NCI-H1105 treated with DMSO at 0.1 percent for 48 hours (cell line): ENCODE results near the gene TBC1D5.
A peak's percentile ranks its signal among the peaks of the same experiment; 100 is the strongest.

Experiments
- DNase-seq: peaks from one replicate; lab custom pipeline; 2025; lab: John Stamatoyannopoulos, UW

The TBC1D5 gene

DNA sequence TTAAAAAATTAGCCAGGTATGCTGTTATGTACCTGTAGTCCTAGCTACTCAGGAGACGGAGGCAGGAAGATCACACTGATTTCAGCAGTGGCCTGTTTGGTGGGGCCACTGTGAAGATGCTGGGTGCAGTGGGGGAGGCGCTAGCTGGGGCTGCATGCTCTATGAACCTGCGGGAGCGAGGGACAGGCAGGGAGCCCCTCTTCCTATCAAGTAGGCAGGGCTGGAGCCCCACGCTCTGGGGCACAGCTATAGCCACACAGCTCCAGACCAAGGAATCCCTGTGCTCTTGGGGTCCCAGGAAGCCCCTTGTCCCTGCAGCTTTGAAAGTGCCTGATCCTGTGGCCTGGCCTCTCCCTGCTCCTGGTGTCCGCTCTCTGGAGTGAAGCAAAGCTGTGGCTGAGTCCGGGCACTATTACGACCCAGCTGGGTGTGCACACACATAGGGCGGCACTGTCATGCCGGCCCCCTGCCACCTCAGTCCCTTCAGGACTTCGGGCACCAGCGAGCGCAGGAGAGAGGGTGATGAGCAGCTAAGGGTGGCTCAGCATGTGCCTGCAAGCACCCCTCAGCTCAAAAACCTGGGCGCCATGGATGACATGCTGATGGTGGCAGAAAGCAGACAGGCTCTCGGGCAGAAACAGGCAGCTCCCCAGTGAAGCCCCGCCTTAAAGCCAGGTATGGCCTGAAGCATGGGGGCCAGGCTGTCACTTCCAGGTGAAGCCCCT, 262.6 kb downstream of the TBC1D5 start:
- DNase-seq, result no peak

DNA sequence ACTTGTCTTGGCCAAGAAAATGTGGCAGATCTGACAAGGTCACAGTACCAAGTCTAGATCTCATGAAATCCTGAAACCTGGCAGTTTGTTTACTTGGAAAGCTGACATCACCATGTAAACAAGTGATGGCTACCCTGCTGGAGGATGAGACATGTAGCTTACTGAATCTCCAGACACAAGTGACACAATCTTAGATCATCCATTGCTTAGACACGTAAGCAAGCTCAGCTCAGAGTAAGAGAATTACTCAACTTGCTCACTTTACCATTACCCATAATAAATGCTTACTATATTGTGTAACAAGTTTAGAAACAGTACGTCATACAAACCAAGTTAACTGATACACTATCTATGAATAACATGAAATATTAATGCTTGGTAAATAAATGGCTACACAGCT, 263.8 kb downstream of the TBC1D5 start:
- no peak for DNase-seq

DNA sequence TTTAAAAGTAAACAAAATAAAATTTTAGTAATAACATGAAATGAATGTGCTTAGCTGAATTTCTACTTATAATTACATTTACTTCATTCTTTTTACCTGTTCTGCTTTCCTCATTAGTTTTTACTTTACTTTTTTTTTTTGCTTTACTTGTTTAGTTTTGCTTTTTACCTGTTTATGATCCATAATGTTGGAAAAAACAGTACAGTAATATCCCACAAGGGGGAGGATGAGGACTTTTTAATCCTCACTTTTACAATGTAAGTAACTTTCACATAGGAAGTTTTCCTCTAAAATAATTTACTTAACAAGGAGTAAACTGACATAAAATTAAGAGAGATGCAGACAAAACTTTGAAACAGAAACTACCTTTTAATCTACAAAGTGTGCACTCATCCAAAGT, 268.7 kb downstream of the TBC1D5 start:
- DNase-seq, result no peak

DNA sequence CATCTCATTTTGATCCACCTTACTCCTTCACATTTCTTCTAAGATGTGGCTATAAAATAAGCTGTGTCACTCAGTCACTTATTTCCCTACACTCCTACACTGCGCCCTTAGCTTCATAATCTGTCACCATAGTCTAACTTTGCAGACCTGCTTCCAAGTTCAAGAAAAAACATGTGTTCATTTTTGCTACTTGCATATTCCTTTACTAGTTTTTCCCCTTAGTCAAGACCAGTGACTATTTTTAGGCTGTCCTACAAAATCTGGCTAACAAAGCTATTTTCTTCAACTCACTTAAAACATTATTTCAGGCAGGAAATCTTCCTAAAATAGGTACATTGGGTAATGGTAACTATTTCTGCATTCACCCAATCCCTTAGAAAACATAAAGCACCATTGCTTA, 272.5 kb downstream of the TBC1D5 start:
- DNase-seq, result no peak

DNA sequence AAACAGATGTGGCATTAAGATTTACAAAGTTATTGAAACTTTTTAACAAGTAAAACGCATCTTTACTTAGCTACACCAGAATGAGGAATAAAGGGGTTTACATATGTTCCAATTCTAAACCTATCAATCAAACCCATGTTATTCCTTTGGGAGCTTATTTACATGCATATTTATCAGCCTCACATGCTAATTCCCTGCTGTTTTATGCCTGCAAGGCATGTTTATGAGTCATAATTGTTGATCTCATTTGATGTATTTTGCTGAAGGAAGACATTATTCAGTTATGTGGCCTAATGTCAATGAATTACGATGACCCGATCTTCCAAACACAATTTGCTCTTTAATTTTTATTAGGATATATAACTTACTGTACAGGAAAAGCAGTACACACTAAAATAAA, 272.9 kb downstream of the TBC1D5 start:
- no peak for DNase-seq

DNA sequence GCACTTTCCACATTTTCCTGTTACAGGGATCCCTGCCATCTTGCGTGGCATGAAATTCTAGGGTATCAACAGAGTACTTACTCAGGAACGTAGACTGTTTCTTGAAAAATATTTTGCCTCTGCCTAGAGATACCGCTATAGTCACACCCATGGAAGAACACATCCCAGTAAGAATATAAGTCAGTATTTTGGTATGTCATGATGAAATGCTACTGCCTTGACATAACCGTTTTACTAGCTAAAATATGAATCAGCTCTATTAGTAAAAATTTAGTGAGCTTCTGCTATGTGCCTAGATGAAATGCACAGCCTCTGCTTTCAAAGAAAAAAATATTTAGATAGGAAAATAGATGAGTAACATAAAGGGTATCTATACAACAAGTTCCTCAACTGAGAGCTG, 276.4 kb downstream of the TBC1D5 start:
- no peak for DNase-seq

DNA sequence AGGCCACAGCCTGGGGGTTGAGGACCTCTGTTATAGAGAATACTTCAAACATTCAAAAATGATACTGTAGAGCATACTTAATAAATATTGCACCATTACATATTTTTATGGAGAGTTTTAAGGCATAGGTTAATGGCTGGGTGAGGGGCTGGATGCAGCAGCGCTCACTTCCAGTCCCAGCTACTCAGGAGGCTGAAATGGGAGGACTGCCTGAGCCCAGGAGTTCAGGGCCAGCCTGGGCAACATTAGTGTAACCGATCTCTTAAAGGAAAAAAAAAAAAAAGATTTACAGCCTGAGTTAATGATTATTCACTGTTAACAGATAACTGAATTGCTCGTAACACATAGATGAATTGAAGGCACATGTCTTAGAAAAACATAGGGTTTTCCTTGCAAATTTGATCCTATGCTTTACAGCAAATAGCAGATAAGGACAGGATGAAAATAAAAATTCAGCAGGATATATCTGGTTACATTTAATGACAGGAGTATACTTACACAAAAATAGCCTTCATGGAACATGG, 282.9 kb downstream of the TBC1D5 start:
- DNase-seq, result no peak

DNA sequence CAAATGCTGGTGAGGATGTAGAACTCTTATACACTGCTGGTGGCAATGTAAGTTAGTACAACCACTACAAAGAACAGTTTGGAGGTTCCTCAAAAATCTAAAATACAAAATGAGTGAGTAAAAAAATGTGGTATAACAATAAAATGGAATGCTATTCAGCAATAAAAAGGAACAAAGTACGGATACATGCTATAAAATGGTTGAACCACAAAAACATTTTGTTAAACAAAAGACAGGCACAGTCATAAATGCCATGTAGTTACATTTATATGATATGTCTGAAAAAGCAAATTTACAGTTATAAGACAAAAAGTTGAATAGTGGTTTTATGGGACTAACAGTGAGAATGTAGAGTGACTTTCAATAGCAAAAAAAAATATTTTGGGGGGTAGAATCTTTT, 285.8 kb downstream of the TBC1D5 start:
- no peak for DNase-seq

DNA sequence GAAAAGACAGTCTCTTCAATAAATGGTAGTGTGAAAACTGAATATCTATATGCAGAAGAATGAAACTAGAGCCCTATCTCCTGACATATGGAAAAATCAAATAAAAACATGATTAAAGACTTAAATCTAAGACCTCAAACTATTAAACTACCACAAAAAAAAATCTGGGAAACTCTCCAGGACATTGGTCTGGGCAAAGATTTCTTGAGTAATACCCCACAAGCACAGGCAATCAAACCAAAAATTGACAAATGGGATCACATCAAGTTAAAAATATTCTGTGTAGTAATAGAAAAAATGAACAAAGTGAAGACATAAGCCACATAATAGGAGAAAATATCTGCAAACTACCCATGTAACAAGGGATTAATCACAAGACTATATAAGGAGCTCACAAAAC, 286.4 kb downstream of the TBC1D5 start:
- DNase-seq, result no peak

DNA sequence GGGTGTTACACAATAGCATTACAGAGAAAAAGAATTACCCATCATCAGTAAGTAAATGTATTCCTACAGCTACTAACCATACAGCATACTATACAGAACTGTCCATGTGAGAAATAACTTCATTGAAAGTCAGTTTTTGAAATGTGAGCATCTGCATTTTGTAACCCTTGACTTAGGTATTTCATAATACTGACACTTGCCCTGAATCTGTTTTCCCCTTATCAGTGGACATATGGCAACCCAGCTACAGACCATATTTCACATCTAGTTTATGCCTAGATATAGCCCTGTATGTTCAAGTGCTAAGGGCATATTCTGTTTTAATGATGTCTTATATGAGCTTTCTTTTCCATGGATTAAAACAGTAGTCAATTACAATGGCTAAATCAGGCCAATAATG, 297.6 kb downstream of the TBC1D5 start:
- no peak for DNase-seq

DNA sequence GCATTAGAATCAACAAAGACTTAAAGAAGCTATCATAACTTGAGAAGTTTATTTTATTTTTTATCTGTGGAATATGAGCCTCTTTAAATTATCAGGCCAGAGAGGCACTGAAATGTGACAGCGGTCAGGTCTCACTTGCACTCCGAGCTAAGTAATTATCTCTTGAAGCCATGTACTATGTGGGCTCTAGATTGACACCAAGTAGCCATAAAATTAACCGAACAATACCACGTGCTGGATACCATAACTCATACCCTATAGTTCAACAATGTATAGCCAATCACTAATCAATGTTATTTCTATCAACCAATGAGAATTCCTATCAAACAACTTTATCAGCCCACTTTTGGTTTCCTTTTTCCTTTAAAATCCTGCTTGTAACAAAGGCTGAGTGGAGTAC, 299.3 kb downstream of the TBC1D5 start:
- DNase-seq, result no peak

DNA sequence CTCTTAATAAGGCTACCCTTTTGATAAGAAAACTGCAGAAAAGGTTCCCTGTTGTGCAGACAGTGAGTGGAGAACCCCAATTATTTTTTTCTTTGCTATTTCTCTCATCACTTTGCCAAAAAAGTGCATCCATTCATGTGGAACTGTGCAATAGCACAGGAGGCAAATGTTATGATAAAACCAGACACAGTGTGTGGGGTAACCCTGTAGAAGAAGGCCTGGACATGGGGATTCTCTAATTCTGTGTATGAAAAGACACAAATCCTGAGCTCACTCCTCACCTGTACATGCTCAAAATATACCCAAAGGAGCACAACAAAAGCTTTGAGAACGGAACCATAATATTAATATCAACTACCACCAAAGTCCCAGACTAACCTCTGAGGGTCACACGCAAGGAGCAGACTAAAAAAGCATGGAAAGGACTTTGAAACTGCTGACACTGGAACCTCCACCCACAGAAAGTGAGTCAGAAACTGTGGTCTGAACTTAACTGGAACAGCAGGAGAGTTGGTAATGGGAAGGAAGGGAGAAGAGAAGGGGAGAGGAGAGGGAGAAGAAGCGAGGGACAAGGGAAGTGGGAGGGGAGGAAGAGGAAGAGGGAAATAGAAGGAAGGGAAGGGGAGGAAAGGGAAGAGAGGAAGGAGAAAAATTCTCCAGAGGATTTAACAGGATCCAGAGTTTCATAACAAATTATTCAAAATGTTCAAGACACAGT, 299.9 kb downstream of the TBC1D5 start:
- DNase-seq, result no peak

DNA sequence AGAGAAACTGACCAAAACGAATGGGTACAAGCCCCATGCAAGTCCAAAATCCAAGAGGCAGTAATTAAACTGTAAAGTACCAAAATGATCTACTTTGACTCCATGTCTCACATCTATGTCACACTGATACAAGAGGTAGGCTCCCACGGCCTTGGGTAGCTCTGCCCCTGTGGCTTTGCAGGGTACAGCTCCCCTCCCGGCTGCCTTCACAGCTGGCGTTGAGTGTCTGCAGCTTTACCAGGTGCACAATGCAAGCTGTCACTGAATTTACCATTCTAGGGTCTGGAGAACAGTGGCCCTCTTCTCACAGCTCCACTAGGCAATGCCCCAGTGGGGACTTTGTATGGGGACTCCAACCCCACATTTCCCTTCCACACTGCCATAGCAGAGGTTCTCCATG, 308.6 kb downstream of the TBC1D5 start:
- DNase-seq, result no peak

DNA sequence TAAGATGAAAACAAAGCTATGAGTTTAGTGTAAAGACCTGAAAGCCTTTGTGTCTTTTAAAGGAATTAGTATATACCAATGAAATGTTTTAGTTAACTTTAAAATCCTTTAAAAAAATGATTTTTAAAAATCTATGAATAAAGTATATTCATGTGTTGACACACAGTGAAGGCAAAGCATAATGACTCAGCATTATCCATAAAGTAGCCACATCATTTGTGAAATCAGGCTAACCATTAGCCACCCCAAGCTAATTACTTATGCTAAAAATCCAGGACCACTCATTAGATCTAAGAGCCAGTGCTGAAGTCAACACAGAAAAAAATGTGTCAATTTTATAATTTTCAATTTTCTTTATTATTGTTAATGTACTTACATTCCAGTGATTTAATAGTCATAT, 310.2 kb downstream of the TBC1D5 start:
- no peak for DNase-seq

DNA sequence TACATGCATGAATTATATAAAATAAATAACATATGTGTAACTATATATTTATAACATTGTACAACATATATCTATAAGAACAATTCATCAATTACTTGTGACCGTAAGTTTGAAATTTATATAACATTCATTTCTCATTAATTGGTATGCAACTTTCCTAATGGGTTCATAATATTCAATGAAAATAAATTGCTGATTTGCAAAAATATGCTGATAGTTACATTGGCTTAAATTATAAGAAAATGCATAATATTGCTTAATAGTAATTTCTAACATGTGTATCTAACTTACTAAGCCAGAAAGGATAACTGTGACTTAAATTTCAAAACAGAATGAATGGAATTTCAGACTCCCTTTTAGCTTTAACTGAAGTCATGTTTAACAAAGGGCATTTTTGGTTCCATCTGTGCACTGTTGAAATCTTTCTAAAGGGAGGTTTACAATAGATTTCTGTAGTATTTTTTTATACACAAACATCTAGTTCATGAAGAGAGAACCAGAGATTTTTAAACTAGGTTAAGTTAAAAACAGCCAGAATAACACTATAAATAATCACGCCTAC, 310.9 kb downstream of the TBC1D5 start:
- no peak for DNase-seq

DNA sequence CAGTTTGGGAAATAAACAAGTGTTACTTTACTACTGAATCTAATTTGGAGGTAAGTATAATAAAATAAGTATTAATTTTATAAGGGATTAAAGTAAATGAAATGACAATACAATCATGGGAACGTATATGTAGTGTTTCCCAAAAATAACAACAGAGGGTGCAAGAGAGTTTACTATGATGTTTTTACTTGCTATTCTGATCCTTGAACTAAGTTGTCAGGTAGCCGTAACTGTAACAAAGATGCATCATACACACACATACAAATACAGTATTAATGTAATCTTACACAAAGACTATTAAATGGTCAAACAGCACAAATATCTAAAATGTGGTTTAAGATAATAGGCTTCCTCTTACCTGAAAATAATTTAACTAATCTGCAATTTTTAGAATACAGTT, 311.4 kb downstream of the TBC1D5 start:
- peak; percentile 39 for DNase-seq

DNA sequence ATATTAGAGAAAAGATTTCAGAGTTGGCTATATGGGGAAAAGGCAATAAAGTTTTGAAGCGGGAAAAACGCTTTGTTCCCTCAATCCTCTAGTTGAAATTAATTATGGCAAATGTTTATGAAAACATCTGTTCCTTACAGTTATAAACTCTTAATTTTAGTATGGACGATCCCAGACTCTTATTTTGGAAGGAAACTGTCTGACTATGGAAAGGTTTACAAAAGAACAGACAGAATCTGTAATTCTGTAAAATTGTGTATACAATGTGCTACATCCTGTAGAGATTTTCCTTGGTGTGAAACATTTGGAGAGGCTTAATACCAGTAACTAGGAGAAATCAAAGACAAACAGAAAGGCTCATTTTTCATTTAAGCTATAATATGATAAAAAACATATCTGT, 311.8 kb downstream of the TBC1D5 start:
- no peak for DNase-seq

DNA sequence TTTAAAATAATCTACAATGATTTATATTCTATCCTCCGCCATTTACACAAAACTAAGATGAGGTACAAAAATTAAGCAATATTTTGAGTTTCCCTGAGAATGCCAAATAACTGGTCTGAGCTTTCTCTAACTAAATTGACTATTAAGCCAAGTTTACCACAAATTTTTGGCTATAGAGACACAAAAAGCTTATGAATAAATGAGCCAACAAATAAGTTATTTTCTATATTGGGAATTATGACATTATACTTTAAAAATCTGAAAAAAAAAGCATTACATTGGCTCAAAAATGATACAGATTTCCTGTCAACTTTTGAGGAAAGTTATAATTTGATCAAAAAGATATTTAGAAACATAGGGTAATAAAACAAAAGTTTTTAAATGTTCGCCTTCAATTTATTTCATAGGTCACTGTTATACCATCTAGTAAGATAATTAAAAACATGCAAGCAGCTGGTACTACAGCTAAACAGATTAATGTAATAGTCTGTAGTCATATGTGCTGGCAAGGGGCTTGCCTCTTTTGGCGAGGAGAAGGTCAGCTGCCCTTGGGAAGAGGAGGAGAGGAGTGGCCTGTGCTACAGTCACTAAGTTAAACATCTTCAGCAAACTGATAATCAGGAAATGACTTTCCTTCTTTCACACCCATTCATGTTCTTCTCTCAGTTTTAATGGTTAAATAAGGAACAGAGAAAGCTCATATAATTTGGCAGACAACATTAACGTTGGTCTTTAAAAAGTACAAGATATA, 318.5 kb downstream of the TBC1D5 start:
- DNase-seq, result no peak

DNA sequence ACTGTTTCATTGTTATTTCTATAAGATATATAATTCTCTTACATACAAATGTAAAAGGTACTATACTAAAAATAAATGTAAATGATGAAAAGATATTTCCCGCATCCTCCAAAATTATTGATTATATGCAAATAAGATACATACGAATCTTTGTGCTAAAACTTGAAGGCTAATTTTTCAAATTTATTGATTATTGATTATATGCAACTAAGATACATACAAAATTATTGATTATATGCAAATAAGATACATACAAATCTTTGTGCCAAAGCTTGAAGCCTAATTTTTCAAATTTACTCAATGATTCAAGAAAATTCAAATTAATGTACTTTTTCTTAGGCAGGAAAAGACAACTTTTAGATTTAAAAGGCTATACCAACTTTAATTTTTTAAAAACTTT, 319.8 kb downstream of the TBC1D5 start:
- DNase-seq, result no peak

DNA sequence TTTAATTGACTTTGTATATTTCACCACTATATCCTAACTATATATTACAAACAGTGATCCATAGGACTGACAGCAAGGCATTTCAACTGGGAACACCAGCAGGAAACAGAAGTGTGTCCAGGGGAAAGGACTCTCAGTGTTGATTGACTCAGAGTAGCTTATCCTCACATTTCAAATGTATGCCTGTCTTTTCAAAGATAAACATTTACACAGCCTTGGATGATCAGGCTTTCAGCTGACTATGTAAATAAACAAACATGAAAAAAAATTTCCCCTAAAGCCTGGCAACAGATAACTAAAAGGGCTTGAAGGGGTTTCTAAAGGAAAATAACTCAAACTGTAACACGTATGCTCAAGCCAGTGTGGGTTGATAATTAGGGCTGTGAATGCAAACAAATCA, 321.8 kb downstream of the TBC1D5 start:
- DNase-seq, result peak; percentile 48

DNA sequence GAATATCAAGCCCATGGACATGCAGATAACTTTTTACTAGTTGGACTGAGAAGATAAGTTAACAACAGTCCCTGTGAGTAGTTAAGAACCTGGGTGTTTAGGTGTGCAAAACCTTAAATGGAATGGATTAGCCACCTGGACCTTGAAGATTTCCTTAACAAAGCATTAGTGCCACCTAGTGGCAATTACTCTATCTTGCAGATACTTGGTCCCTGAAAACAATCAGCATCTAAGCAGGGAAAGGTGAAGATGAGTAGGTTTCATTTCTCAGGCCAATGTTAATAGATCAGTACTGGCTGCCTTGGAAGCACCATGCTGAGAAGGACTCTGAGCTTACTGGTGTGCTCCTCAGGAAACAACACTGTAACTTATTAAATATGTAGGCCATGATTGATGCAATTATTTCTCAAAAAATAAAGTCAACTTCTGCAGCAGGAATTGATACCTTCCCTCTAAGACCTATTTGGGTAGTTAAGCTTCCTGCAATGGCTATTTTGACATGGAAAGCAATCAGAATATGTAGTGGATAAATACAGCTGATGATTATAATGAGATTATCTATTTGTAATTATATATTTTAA, 329.4 kb downstream of the TBC1D5 start:
- peak; percentile 72 for DNase-seq

DNA sequence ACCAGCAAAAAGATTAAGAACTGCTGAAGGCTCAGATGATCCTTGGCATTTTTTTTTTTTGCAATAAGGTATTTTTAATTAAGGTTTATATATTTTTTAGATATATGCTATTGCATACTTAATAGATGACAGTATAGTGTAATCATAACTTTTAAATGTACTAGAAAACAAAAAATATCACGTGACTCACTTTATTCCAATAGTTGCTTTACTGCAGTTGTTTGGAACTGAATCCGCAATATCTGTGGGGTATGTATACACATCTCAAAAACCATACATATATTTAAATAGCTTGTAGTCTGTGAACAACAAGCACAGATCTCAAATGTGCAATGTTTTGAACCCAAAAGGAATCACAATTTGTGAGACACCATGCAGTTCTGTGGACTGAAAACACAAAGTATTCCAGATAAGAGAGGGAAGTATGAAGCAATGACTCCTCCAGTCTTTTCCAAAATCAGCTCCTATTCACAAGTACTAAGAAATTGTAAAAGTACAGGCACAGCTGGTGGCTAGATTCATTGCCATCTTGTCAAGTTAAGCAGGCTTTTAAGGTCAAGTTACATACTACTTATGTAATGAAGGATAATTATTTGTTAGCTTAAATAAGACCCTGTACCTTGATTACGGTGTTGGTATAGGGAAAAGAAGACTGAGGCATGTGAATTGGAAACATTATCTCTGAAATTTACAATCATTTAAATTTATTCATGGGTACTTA, 331.1 kb downstream of the TBC1D5 start:
- peak; percentile 70 for DNase-seq
